HEK293T (cell line): ENCODE data around the gene DPYSL4.
"Not testable (repeated sequence)": the region's sequence is repeated elsewhere in the genome, so short reads cannot be mapped to it uniquely, and the experiment has no call there.

Experiments used
- BHLHE40 ChIP-seq: fragments of 450-650 bp; IDR thresholded peaks from 2 replicates; pipeline ENCODE4 v1.6.1; 2016; ENCODE audit warnings: mild to moderate bottlenecking, moderate library complexity, borderline replicate concordance
- FOXK2 ChIP-seq: fragments of 450-650 bp; IDR thresholded peaks from 2 replicates; pipeline ENCODE4 v1.6.1; 2016; ENCODE audit warnings: mild to moderate bottlenecking
- FOXM1 ChIP-seq: fragments of 450-650 bp; IDR thresholded peaks from 2 replicates; pipeline ENCODE4 v1.6.1; 2017; ENCODE audit warnings: mild to moderate bottlenecking, borderline replicate concordance
- HDGF ChIP-seq: fragments of 450-650 bp; IDR thresholded peaks from 2 replicates; pipeline ENCODE4 v1.6.1; 2017; ENCODE audit warnings: antibody characterized with exemption, borderline replicate concordance
- L3MBTL2 ChIP-seq: fragments of 450-650 bp; conservative IDR thresholded peaks from 2 replicates; pipeline ENCODE4 v1.6.1; 2016; ENCODE audit warnings: mild to moderate bottlenecking
- LEF1 ChIP-seq: fragments of 450-650 bp; IDR thresholded peaks from 2 replicates; pipeline ENCODE4 v1.6.1; 2017; ENCODE audit warnings: mild to moderate bottlenecking, borderline replicate concordance
- NFRKB ChIP-seq: fragments of 450-650 bp; IDR thresholded peaks from 2 replicates; pipeline ENCODE4 v1.6.1; 2016; ENCODE audit warnings: mild to moderate bottlenecking, moderate library complexity
- SUZ12 ChIP-seq: fragments of 450-650 bp; IDR thresholded peaks from 2 replicates; pipeline ENCODE4 v1.6.1; 2016; ENCODE audit warnings: mild to moderate bottlenecking
- ZNF384 ChIP-seq: fragments of 450-650 bp; IDR thresholded peaks from 2 replicates; pipeline ENCODE4 v1.6.1; 2016

- TF ChIP-seq FOXM1, BHLHE40, NFRKB, ZNF384, FOXK2, HDGF, L3MBTL2, LEF1, SUZ12: not testable (repeated sequence)
Measured at GRCh38 chr10:132159302-132160230, 27.2 kb upstream of the DPYSL4 start.
